Panc1 (cell line): ENCODE measurements around the gene ZDHHC7. TPM values are rescaled to one million over a fixed set of nuclear protein-coding genes. Genes with fewer than 3 reads are reported as not detected.
A peak's percentile ranks its signal among the peaks of the same experiment; 100 is the strongest.

ENCODE experiments used
- ATAC-seq: fragments of 200-7000 bp; cut with Tn5 transposase; 2 replicates; pipeline ENCODE4 v1.9.1; 2020; ENCODE audit warnings: mild to moderate bottlenecking, moderate library complexity
- BruUV-seq: library from RNA; stranded (reverse); fragments of 400-500 nt; replicated peaks from 2 replicates; lab custom pipeline; 2021; lab: Mats Ljungman, UMichigan
- CTCF ChIA-PET: fragments of 300-600 bp; sonication (Branson Sonifier 250); formaldehyde crosslinking; loops from one replicate; lab custom pipeline; 2022; ENCODE audit warnings: antibody characterized with exemption; lab: Charles Lee
- POLR2A ChIA-PET: fragments of 300-600 bp; sonication (Branson Sonifier 250); formaldehyde crosslinking; loops from one replicate; lab custom pipeline; 2022; ENCODE audit warnings: antibody characterized with exemption; lab: Charles Lee
- DNase-seq: peaks from one replicate; pipeline ENCODE4 v3.0.0-alpha.2; 2010; ENCODE audit warnings: low read depth, low spot score
- H3K27ac ChIP-seq: 2 replicates; pipeline ENCODE4 v1.5.1; 2011; ENCODE audit warnings: mild to moderate bottlenecking, low read length, inconsistent platforms
- H3K27me3 ChIP-seq: fragments of 200-500 bp; sonication (Bioruptor generic); 2 replicates; pipeline ENCODE4 v1.6.0; 2014; ENCODE audit warnings: low read length, inconsistent platforms; ENCODE audit not compliant: control insufficient read depth, insufficient read depth
- H3K36me3 ChIP-seq: fragments of 200-500 bp; sonication (Bioruptor generic); 2 replicates; pipeline ENCODE4 v1.5.1; 2014; ENCODE audit warnings: inconsistent platforms, mild to moderate bottlenecking, low read length, moderate library complexity; ENCODE audit not compliant: control insufficient read depth, insufficient read depth
- H3K4me1 ChIP-seq: 2 replicates; pipeline ENCODE4 v1.5.1; 2011; ENCODE audit warnings: inconsistent platforms, mild to moderate bottlenecking, low read length, moderate library complexity; ENCODE audit not compliant: control insufficient read depth, insufficient read depth
- H3K4me3 ChIP-seq, 2 experiments: 2 replicates each; pipeline ENCODE4 v1.5.1; 2011 to 2012; ENCODE audit warnings: low read depth in 2 of 2, low read length in 2 of 2, mild to moderate bottlenecking in 2 of 2, inconsistent platforms in 1 of 2, moderate library complexity in 1 of 2
- H3K9me3 ChIP-seq: fragments of 200-500 bp; sonication (Bioruptor generic); 2 replicates; pipeline ENCODE4 v1.5.1; 2014; ENCODE audit warnings: low read depth, mild to moderate bottlenecking, inconsistent platforms, low read length, moderate library complexity; ENCODE audit not compliant: control insufficient read depth, insufficient read depth
- CTCF ChIP-seq: fragments of 450-650 bp; IDR thresholded peaks from 2 replicates; pipeline ENCODE4 v1.5.1; 2017; ENCODE audit warnings: mild to moderate bottlenecking
- POLR2AphosphoS5 ChIP-seq: IDR thresholded peaks from 2 replicates; pipeline ENCODE4 v1.6.1; 2012; ENCODE audit warnings: mild to moderate bottlenecking, low read depth, low read length, moderate library complexity
- SIN3A ChIP-seq: IDR thresholded peaks from 2 replicates; pipeline ENCODE4 v1.6.1; 2012; ENCODE audit warnings: low read depth, mild to moderate bottlenecking, low read length, moderate library complexity, borderline replicate concordance; ENCODE audit not compliant: insufficient read depth
- TCF7L2 ChIP-seq: IDR thresholded peaks from 2 replicates; pipeline ENCODE4 v1.6.1; 2011; ENCODE audit warnings: mild to moderate bottlenecking, low read depth, low read length, inconsistent platforms
- in situ Hi-C: cut with HindIII; loops from 2 replicates; pipeline ENCODE4 v1.10.0; 2016; ENCODE audit warnings: low sequenced_read_pairs, low pct_unique_long_range_greater_than_20kb
- intact Hi-C: fragments of 100-400 bp; cut with micrococcal nuclease; formaldehyde crosslinking; loops from one replicate; pipeline ENCODE4 v1.10.0; 2022; ENCODE audit not compliant: unreplicated experiment
- total RNA-seq: library from RNA; stranded (reverse); gene quantifications from one replicate; pipeline ENCODE4 v1.2.1, GENCODE V29; 2021; ENCODE audit not compliant: unreplicated experiment
- TF ChIP-seq, protein P1 (sequence below), 2 experiments: IDR thresholded peaks; 2 replicates each; pipeline ENCODE4 v1.6.1; 2011 to 2012; ENCODE audit warnings: low read depth in 2 of 2, control low read depth in 1 of 2, low read length in 1 of 2, mild to moderate bottlenecking in 1 of 2, moderate library complexity in 1 of 2; ENCODE audit not compliant: insufficient read depth in 1 of 2

ZDHHC7 gene
- total RNA-seq, 1 experiment from 2014 or later: 71.5 TPM

DNA sequence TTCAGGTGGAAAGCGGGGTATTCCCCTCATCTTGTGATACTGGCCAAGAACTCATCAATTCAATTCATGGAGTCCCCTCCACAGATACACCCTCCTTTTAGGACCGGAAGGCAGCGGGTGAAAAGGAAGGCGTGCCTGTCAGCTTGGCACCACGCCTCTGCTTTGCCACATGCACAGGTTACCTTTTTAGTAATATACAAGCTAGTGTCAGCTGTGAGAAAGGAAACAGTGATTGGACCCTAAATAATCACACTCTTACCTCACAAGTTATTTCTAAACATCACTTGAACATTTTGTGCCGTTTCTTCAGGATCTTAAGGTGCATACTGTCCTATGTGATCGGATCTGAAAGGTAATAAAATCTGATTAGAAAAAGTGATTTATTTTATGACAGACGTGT lies 15.7 kb downstream of the ZDHHC7 start:
- Histone ChIP-seq H3K4me1 (peaks cover 54% of the 10 kb centered on the region), H3K36me3 (peaks cover 3% of the 10 kb centered on the region; the same call in 1 of the 2 replicates)
- no peak for DNase-seq

GRCh38 chr16:84993926-84994325 lies 17.4 kb downstream of the ZDHHC7 start:
- POLR2A ChIA-PET: no interaction called here

More for the DNA sequence above, 15.7 kb downstream of the ZDHHC7 start:
- no peak overlapping the region for H3K4me3 ChIP-seq
- peak overlapping the region; percentile 80 for H3K27ac ChIP-seq
- no peak for ATAC-seq
- ChIA-PET CTCF (no interaction called here), POLR2A (interaction anchor here (1.1 kb wide), 1 partner anchor 10 kb away, joined by 5 read pairs; no protein-coding TSS in a partner anchor)
- H3K27me3 ChIP-seq: no peaks in the 10 kb centered on the region
- in situ Hi-C loops (no loop called here), intact Hi-C loops (no loop called here)
- no peak for TF ChIP-seq TCF7L2
- no peak for TF ChIP-seq POLR2AphosphoS5
- TF ChIP-seq SIN3A: no peak
- TF ChIP-seq, protein P1, sequence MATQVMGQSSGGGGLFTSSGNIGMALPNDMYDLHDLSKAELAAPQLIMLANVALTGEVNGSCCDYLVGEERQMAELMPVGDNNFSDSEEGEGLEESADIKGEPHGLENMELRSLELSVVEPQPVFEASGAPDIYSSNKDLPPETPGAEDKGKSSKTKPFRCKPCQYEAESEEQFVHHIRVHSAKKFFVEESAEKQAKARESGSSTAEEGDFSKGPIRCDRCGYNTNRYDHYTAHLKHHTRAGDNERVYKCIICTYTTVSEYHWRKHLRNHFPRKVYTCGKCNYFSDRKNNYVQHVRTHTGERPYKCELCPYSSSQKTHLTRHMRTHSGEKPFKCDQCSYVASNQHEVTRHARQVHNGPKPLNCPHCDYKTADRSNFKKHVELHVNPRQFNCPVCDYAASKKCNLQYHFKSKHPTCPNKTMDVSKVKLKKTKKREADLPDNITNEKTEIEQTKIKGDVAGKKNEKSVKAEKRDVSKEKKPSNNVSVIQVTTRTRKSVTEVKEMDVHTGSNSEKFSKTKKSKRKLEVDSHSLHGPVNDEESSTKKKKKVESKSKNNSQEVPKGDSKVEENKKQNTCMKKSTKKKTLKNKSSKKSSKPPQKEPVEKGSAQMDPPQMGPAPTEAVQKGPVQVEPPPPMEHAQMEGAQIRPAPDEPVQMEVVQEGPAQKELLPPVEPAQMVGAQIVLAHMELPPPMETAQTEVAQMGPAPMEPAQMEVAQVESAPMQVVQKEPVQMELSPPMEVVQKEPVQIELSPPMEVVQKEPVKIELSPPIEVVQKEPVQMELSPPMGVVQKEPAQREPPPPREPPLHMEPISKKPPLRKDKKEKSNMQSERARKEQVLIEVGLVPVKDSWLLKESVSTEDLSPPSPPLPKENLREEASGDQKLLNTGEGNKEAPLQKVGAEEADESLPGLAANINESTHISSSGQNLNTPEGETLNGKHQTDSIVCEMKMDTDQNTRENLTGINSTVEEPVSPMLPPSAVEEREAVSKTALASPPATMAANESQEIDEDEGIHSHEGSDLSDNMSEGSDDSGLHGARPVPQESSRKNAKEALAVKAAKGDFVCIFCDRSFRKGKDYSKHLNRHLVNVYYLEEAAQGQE (IDR thresholded peaks at IDR 0.05; ENCODE audit: insufficient read depth in 1 of 2, low read depth in 2 of 2, low read length in 1 of 2): no peak
- TF ChIP-seq CTCF: no peak
- no peaks in the 10 kb centered on the region for H3K9me3 ChIP-seq
- BruUV-seq: no TSS peak

More at GRCh38 chr16:84993926-84994325, 17.4 kb downstream of the ZDHHC7 start:
- Histone ChIP-seq H3K27me3 (no peaks in the 10 kb centered on the region), H3K27ac (peak overlapping the region; percentile 80), H3K4me3 (no peak overlapping the region), H3K36me3 (peaks cover 5% of the 10 kb centered on the region), H3K4me1 (peaks cover 37% of the 10 kb centered on the region), H3K9me3 (no peaks in the 10 kb centered on the region)
- no peak for DNase-seq
- intact Hi-C loops (no loop called here), in situ Hi-C loops (no loop called here)
- no TSS peak for BruUV-seq
- no peak for ATAC-seq
- no peak for TF ChIP-seq CTCF
- no peak for TF ChIP-seq TCF7L2
- no peak for TF ChIP-seq SIN3A
- no peak for TF ChIP-seq POLR2AphosphoS5
- TF ChIP-seq, protein P1 (IDR thresholded peaks at IDR 0.05; ENCODE audit: insufficient read depth in 1 of 2, low read depth in 2 of 2, low read length in 1 of 2): no peak
- CTCF ChIA-PET: no interaction called here
